Activated CD8-positive, alpha-beta T cell treated with anti-CD3 and anti-CD28 coated beads for 36 hours (primary cell): ENCODE results near the gene SLC7A1. TPM values are rescaled to one million over a fixed set of nuclear protein-coding genes. Genes with fewer than 3 reads are reported as not detected.

Source experiments
- ATAC-seq: fragments of 200-7000 bp; cut with Tn5 transposase; one replicate; pipeline ENCODE4 v1.10.0; 2021; ENCODE audit warnings: mild to moderate bottlenecking, moderate library complexity
- CTCF ChIA-PET: fragments of 350-600 bp; sonication (Branson Sonifier 250); formaldehyde crosslinking; loops from one replicate; lab custom pipeline; 2021; ENCODE audit warnings: antibody characterized with exemption; lab: Charles Lee
- POLR2A ChIA-PET: fragments of 350-600 bp; sonication (Branson Sonifier 250); formaldehyde crosslinking; loops from one replicate; lab custom pipeline; 2021; ENCODE audit warnings: antibody characterized with exemption; lab: Charles Lee
- DNase-seq: peaks from one replicate; pipeline ENCODE4 v3.0.0-alpha.2; 2020
- H3K27ac Mint-ChIP-seq: one replicate; pipeline ENCODE4 v1.8.0; 2021; ENCODE audit warnings: mild to moderate bottlenecking, mixed read lengths
- H3K27me3 Mint-ChIP-seq: one replicate; pipeline ENCODE4 v1.8.0; 2021; ENCODE audit warnings: mixed read lengths
- H3K36me3 Mint-ChIP-seq: one replicate; pipeline ENCODE4 v1.8.0; 2021; ENCODE audit warnings: low read depth, mixed read lengths
- H3K4me1 Mint-ChIP-seq: one replicate; pipeline ENCODE4 v1.8.0; 2021; ENCODE audit warnings: low read depth, mixed read lengths
- H3K4me3 Mint-ChIP-seq: one replicate; pipeline ENCODE4 v1.8.0; 2021; ENCODE audit warnings: mild to moderate bottlenecking, moderate library complexity, mixed read lengths
- H3K9me3 Mint-ChIP-seq: one replicate; pipeline ENCODE4 v1.8.0; 2021; ENCODE audit warnings: mixed read lengths
- intact Hi-C: fragments of 100-400 bp; cut with micrococcal nuclease; formaldehyde crosslinking; loops from one replicate; pipeline ENCODE4 v1.10.0; 2022
- total RNA-seq, 2 experiments: library from RNA; stranded (reverse); gene quantifications; one replicate each; pipeline ENCODE4 v1.2.3, GENCODE V29; 2021
- TF ChIP-seq, protein P1 (sequence below): fragments of 200-600 bp; IDR thresholded peaks from one replicate; pipeline ENCODE4 v1.8.0; 2022; ENCODE audit warnings: antibody characterized with exemption, mild to moderate bottlenecking

The SLC7A1 gene
- total RNA-seq, 2 experiments from 2014 or later = 119 to 124 TPM

DNA sequence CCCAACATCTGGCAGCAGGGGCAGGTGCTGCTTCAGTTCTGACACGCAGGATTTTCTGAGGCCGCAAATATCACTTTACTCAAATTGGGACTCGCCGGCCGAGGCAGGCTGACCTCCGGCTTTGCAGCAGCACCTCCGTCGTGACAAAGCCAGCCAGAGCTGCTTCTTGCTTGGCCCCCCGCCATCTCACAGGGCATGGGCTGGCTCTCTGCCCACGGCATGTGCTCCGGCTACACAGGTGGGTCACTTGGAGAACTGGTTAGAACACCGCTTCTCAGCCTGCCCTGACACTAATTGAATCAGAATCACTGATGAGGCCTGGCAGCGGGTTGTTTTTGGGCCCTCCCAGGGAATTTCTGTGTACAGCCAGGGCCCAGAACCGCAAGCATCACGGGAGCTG is 112.3 kb downstream of the SLC7A1 start:
- Mint-ChIP-seq H3K27me3 (peaks cover 7% of the 10 kb centered on the region), H3K9me3 (no peaks in the 10 kb centered on the region), H3K27ac (no peak overlapping the region), H3K36me3 (no peaks in the 10 kb centered on the region), H3K4me1 (no peaks in the 10 kb centered on the region), H3K4me3 (no peak overlapping the region)
- ATAC-seq (no peak), DNase-seq (no peak)
- intact Hi-C loops = no loop called here
- ChIA-PET POLR2A (no interaction called here), CTCF (interaction anchor here (1.0 to 2.5 kb wide), 3 partner anchors 11 to 25 kb away, joined by 3 to 10 read pairs (median 3); no protein-coding TSS in a partner anchor)
- TF ChIP-seq, protein P1, sequence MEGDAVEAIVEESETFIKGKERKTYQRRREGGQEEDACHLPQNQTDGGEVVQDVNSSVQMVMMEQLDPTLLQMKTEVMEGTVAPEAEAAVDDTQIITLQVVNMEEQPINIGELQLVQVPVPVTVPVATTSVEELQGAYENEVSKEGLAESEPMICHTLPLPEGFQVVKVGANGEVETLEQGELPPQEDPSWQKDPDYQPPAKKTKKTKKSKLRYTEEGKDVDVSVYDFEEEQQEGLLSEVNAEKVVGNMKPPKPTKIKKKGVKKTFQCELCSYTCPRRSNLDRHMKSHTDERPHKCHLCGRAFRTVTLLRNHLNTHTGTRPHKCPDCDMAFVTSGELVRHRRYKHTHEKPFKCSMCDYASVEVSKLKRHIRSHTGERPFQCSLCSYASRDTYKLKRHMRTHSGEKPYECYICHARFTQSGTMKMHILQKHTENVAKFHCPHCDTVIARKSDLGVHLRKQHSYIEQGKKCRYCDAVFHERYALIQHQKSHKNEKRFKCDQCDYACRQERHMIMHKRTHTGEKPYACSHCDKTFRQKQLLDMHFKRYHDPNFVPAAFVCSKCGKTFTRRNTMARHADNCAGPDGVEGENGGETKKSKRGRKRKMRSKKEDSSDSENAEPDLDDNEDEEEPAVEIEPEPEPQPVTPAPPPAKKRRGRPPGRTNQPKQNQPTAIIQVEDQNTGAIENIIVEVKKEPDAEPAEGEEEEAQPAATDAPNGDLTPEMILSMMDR = no peak

- H3K36me3 Mint-ChIP-seq = no peaks in the 10 kb centered on the region
Observed at GRCh38 chr13:29482504-29482903, 113.0 kb downstream of the SLC7A1 start.

DNA sequence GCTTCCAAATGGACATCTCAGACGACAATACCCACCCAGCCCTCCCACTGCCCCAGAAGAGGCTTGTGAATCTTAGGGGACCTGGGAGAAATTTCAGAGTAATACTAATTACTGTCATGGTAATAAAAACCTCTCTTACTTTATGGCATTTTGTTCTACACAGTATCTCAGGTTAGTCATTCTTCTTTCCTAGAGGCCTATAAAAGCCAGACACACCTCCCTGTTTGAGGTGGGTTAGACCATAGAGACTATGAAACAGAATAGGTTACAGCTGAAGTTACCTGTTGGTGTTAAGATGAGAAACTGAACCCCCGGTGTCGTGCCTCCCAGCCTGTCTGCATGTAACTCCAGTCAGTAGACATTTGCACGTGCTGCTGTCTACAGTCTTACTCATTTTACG is 113.9 kb downstream of the SLC7A1 start:
- Mint-ChIP-seq H3K4me1 (no peaks in the 10 kb centered on the region), H3K27ac (no peak overlapping the region), H3K4me3 (no peak overlapping the region), H3K27me3 (peaks cover 6% of the 10 kb centered on the region), H3K36me3 (no peaks in the 10 kb centered on the region), H3K9me3 (no peaks in the 10 kb centered on the region)
- no peak for ATAC-seq
- TF ChIP-seq, protein P1 = no peak
- ChIA-PET POLR2A (no interaction called here), CTCF (no interaction called here)
- DNase-seq = no peak
- intact Hi-C loops = no loop called here

More at GRCh38 chr13:29482504-29482903, 113.0 kb downstream of the SLC7A1 start:
- no peaks in the 10 kb centered on the region for H3K9me3 Mint-ChIP-seq
- peaks cover 3% of the 10 kb centered on the region for H3K27me3 Mint-ChIP-seq
- ATAC-seq (no peak), DNase-seq (no peak)
- TF ChIP-seq, protein P1 = no peak
- ChIA-PET CTCF (no interaction called here), POLR2A (no interaction called here)
- no peak overlapping the region for H3K27ac Mint-ChIP-seq
- no peak overlapping the region for H3K4me3 Mint-ChIP-seq
- no peaks in the 10 kb centered on the region for H3K4me1 Mint-ChIP-seq
- intact Hi-C loops = no loop called here

DNA sequence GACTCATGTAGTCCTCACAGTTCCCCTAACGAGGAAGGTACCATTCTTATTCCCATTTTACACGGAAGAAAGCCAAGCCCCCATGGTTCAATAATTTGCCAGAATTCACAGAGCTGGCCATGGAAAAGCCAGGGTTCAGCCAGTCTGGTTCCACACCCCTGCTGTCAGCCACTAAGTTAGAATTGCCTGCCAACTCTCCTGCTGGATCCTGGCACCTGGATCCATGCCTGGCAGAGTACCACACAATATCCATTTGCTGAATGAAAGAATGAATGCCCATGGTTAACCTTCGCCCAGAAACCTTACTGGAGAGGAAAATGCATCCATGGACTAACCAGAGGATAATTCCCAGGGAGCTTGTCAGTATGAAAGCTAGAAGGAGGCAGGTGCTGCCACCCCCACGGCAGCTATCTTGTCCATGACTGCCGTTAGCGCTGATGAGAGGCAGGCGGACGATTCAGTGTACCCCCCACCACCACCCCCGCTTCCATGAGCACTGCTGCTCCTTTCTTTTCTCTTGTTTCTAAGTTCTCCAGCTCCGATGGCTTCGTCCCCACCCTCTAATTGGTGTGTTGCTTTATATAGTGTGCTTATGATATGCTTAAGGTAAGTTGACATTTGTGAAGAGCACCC is 114.5 kb downstream of the SLC7A1 start:
- no peaks in the 10 kb centered on the region for H3K9me3 Mint-ChIP-seq
- no peak overlapping the region for H3K27ac Mint-ChIP-seq
- TF ChIP-seq, protein P1 = no peak
- ATAC-seq (no peak), DNase-seq (no peak)
- H3K36me3 Mint-ChIP-seq = no peaks in the 10 kb centered on the region
- intact Hi-C loops = no loop called here
- no peak overlapping the region for H3K4me3 Mint-ChIP-seq
- ChIA-PET CTCF (interaction anchor here (1.5 kb wide), 1 partner anchor 28 kb away, joined by 4 read pairs; no protein-coding TSS in a partner anchor), POLR2A (no interaction called here)
- H3K27me3 Mint-ChIP-seq = peaks cover 6% of the 10 kb centered on the region
- H3K4me1 Mint-ChIP-seq = no peaks in the 10 kb centered on the region

GRCh38 chr13:29479716-29480492 is 115.6 kb downstream of the SLC7A1 start:
- Mint-ChIP-seq H3K4me1 (no peaks in the 10 kb centered on the region), H3K36me3 (no peaks in the 10 kb centered on the region), H3K27ac (no peak overlapping the region), H3K4me3 (no peak overlapping the region), H3K27me3 (peaks cover 6% of the 10 kb centered on the region), H3K9me3 (no peaks in the 10 kb centered on the region)
- CTCF ChIA-PET = interaction anchor here (1.5 kb wide), 1 partner anchor 29 kb away, joined by 4 read pairs; no protein-coding TSS in a partner anchor
- no peak for ATAC-seq
- intact Hi-C loops = no loop called here
- TF ChIP-seq, protein P1 = no peak
- DNase-seq = no peak
- POLR2A ChIA-PET = no interaction called here
